Esophagus muscularis mucosa (tissue), 3 donors: Measurements from ENCODE around the gene CLASRP.

Source experiments
- POLR2A ChIP-seq: fragments of 450-650 bp; IDR thresholded peaks from one replicate; pipeline ENCODE4 v1.6.1; 2017; ENCODE audit warnings: antibody characterized with exemption, moderate library complexity, mild to moderate bottlenecking, low read depth
- TF ChIP-seq, protein P1 (sequence below), 3 experiments: fragments of 200-600 bp in 2 of 3; fragments of 450-650 bp in 1 of 3; sonication (generic) in 2 of 3; IDR thresholded peaks; one replicate each; pipeline ENCODE4 v1.5.1; 2017 to 2019; ENCODE audit warnings: antibody characterized with exemption in 3 of 3, mild to moderate bottlenecking in 2 of 3, moderate library complexity in 1 of 3

DNA sequence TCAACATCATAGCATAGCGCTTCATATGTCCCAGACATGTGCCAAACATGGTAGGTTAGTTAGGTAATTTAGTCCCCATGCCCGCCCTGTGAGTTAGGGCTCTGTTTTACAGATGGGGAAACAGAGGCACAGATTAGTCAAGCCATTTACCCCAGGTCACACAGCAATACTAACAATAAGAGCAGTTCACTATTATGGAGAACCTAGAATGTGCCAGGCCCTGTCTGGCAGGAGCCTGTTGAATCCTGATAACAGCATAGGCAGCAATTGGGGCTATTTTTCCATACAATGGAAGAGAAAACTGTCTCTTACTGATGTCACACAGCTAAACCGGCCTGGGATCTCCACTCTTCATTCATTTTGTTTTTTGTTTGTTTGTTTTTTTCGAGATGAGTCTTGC lies 47.6 kb downstream of the CLASRP start:
- TF ChIP-seq POLR2A = no peak
- TF ChIP-seq, protein P1, sequence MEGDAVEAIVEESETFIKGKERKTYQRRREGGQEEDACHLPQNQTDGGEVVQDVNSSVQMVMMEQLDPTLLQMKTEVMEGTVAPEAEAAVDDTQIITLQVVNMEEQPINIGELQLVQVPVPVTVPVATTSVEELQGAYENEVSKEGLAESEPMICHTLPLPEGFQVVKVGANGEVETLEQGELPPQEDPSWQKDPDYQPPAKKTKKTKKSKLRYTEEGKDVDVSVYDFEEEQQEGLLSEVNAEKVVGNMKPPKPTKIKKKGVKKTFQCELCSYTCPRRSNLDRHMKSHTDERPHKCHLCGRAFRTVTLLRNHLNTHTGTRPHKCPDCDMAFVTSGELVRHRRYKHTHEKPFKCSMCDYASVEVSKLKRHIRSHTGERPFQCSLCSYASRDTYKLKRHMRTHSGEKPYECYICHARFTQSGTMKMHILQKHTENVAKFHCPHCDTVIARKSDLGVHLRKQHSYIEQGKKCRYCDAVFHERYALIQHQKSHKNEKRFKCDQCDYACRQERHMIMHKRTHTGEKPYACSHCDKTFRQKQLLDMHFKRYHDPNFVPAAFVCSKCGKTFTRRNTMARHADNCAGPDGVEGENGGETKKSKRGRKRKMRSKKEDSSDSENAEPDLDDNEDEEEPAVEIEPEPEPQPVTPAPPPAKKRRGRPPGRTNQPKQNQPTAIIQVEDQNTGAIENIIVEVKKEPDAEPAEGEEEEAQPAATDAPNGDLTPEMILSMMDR (IDR thresholded peaks at IDR 0.05) = no peak
